Thoracic aorta (tissue), 2 donors: ENCODE results near the gene WDSUB1. TPM values are rescaled to one million over a fixed set of nuclear protein-coding genes. Genes with fewer than 3 reads are reported as not detected.

Experiments
- ATAC-seq: fragments of 150-250 bp; one replicate; pipeline ENCODE4 v1.8.0; 2017; ENCODE audit warnings: low read depth; ENCODE audit not compliant: insufficient number of reproducible peaks, low FRiP score
- DNase-seq: peaks from one replicate; pipeline ENCODE4 v3.0.0-alpha.2; 2020; ENCODE audit warnings: low spot score
- H3K27ac ChIP-seq, 2 donors: fragments of 200-600 bp; sonication (generic); 1 replicate in 1 of 2; 2 replicates in 1 of 2; pipeline ENCODE4 v1.5.1; 2016; ENCODE audit warnings: mild to moderate bottlenecking in 2 of 2, moderate library complexity in 2 of 2
- H3K27me3 ChIP-seq: fragments of 200-600 bp; sonication (generic); replicated peaks from 2 replicates; pipeline ENCODE4 v1.6.0; 2016; ENCODE audit warnings: mild to moderate bottlenecking; ENCODE audit not compliant: insufficient read depth
- H3K36me3 ChIP-seq: fragments of 200-600 bp; sonication (generic); one replicate; pipeline ENCODE4 v1.5.1; 2016
- H3K4me1 ChIP-seq, 2 donors: fragments of 200-600 bp; sonication (generic); 1 replicate in 1 of 2; 2 replicates in 1 of 2; pipeline versions ENCODE4 v1.5.1 to v1.6.0; 2016; ENCODE audit warnings: low read depth in 2 of 2, mild to moderate bottlenecking in 1 of 2; ENCODE audit not compliant: control insufficient read depth in 1 of 2
- H3K4me3 ChIP-seq: fragments of 200-600 bp; sonication (generic); 2 replicates; pipeline ENCODE4 v1.5.1; 2016; ENCODE audit warnings: mild to moderate bottlenecking
- H3K9me3 ChIP-seq: fragments of 200-600 bp; sonication (generic); 2 replicates; pipeline ENCODE4 v1.5.1; 2016
- CTCF ChIP-seq: fragments of 200-600 bp; sonication (generic); IDR thresholded peaks from one replicate; pipeline ENCODE4 v1.5.1; 2019; ENCODE audit warnings: antibody characterized with exemption
- total RNA-seq, 2 donors: library from RNA; depleted of rRNA; stranded (reverse); fragments of >200 nt; gene quantifications; one replicate each; pipeline versions ENCODE4 v1.1.0 to v1.2.3, GENCODE V29; 2016

WDSUB1 gene
- total RNA-seq, 2 donors from 2014 or later: 3.5 to 11.2 TPM

GRCh38 chr2:159307942-159308341, 21.4 kb upstream of the WDSUB1 start:
- no peak overlapping the region for H3K4me3 ChIP-seq
- no peaks in the 10 kb centered on the region for H3K36me3 ChIP-seq
- no peaks in the 10 kb centered on the region for H3K9me3 ChIP-seq
- no peaks in the 10 kb centered on the region for H3K4me1 ChIP-seq
- DNase-seq: no peak
- ATAC-seq: no peak
- no peak for TF ChIP-seq CTCF
- no peaks in the 10 kb centered on the region for H3K27me3 ChIP-seq
- no peak overlapping the region for H3K27ac ChIP-seq

- no peaks in the 10 kb centered on the region for H3K27me3 ChIP-seq
- DNase-seq (no peak), ATAC-seq (no peak)
- H3K36me3 ChIP-seq: no peaks in the 10 kb centered on the region
- no peak overlapping the region for H3K27ac ChIP-seq
- H3K4me1 ChIP-seq: no peaks in the 10 kb centered on the region
- H3K4me3 ChIP-seq: no peak overlapping the region
- H3K9me3 ChIP-seq: no peaks in the 10 kb centered on the region
- TF ChIP-seq CTCF: no peak
Measured at GRCh38 chr2:159300586-159300985, 14.1 kb upstream of the WDSUB1 start.

- TF ChIP-seq CTCF: no peak
- H3K36me3 ChIP-seq: no peaks in the 10 kb centered on the region
- H3K4me1 ChIP-seq: no peaks in the 10 kb centered on the region
- no peak overlapping the region for H3K27ac ChIP-seq
- H3K27me3 ChIP-seq: no peaks in the 10 kb centered on the region
- ATAC-seq: no peak
- H3K9me3 ChIP-seq: no peaks in the 10 kb centered on the region
- H3K4me3 ChIP-seq: no peak overlapping the region
- DNase-seq: no peak
Measured at GRCh38 chr2:159298967-159299366, 12.5 kb upstream of the WDSUB1 start.

DNA sequence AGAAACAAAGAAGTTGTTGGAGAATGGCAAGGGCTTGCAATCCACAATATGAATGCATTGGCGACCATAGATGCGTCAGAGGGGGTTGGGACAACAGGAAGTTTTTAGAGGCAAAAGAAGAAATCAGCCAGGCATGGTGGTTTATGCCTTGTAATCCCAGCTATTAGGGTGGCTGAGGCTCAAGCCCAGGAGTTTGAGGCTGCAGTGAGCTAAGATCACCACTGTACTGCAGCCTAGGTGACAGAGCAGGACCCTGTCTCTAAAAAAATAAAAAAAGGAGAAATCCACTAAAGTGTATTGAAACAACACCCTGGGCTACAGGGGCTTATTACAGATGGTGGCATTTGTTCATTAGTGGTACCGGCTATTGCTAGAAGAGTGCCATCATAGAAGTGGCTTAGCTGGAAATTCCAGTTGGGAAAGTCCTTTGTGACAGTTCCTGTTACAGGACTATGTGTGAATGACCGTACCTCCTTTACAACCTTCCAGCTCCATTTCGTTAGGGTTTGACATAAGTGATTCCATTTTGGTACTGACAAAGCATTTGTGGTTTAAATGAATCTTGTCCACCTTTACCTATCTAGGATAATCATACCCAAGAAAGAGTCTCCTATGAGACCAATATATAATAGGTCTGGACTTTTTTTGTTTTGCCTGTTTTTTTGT, 10.7 kb upstream of the WDSUB1 start:
- Histone ChIP-seq H3K4me1 (no peaks in the 10 kb centered on the region), H3K27me3 (no peaks in the 10 kb centered on the region), H3K36me3 (no peaks in the 10 kb centered on the region), H3K9me3 (no peaks in the 10 kb centered on the region), H3K27ac (no peak overlapping the region), H3K4me3 (no peak overlapping the region)
- DNase-seq: no peak
- ATAC-seq: no peak
- TF ChIP-seq CTCF: no peak

GRCh38 chr2:159292157-159292556, 5.7 kb upstream of the WDSUB1 start:
- no peak overlapping the region for H3K4me3 ChIP-seq
- H3K27ac ChIP-seq: no peak overlapping the region
- no peak for ATAC-seq
- H3K27me3 ChIP-seq: no peaks in the 10 kb centered on the region
- no peaks in the 10 kb centered on the region for H3K36me3 ChIP-seq
- H3K9me3 ChIP-seq: no peaks in the 10 kb centered on the region
- no peak for DNase-seq
- H3K4me1 ChIP-seq: peaks cover 2 to 4% of the 10 kb centered on the region in 2 donors
- TF ChIP-seq CTCF: no peak
